Endothelial cell of umbilical vein (primary cell): ENCODE results near the gene ACTR8. TPM values are rescaled to one million over a fixed set of nuclear protein-coding genes. Genes with fewer than 3 reads are reported as not detected.

ENCODE experiments used
- BruUV-seq: library from RNA; stranded (reverse); fragments of 400-500 nt; replicated peaks from 2 replicates; lab custom pipeline; 2021; lab: Mats Ljungman, UMichigan
- CTCF ChIA-PET: fragments of 300-600, 350-600 bp; sonication (Branson Sonifier 250); formaldehyde crosslinking; loops from one replicate; lab custom pipeline; 2021; ENCODE audit warnings: antibody characterized with exemption, inconsistent platforms; lab: Charles Lee
- POLR2A ChIA-PET: fragments of 300-600, 350-600 bp; sonication (Branson Sonifier 250); formaldehyde crosslinking; loops from one replicate; lab custom pipeline; 2021; ENCODE audit warnings: antibody characterized with exemption, inconsistent platforms; lab: Charles Lee
- DNase-seq: peaks from one replicate; pipeline ENCODE4 v3.0.0-alpha.2; 2011; ENCODE audit warnings: low read depth, low spot score
- FAIRE-seq: peaks from 2 replicates; lab custom pipeline; 2011; peaks lifted over from hg19 to GRCh38; lab: Jason Lieb, UNC
- H2AFZ ChIP-seq: 2 replicates; pipeline ENCODE4 v1.6.0; 2012; ENCODE audit warnings: low read depth, low read length, control low read depth, inconsistent platforms
- H3K27ac ChIP-seq: 2 replicates; pipeline ENCODE4 v1.5.1; 2011; ENCODE audit warnings: low read depth, mild to moderate bottlenecking, control low read depth, low read length, moderate library complexity; ENCODE audit not compliant: insufficient read depth
- H3K27me3 ChIP-seq, 2 experiments: 2 replicates each; pipeline versions ENCODE4 v1.6.0 to v1.6.1; 2011; ENCODE audit warnings: low read length in 2 of 2, mixed read lengths in 1 of 2; ENCODE audit not compliant: control insufficient read depth in 2 of 2, insufficient read depth in 2 of 2
- H3K36me3 ChIP-seq, 2 experiments: 2 replicates in 1 of 2; 3 replicates in 1 of 2; pipeline ENCODE4 v1.5.1; 2011; ENCODE audit warnings: low read length in 2 of 2, mild to moderate bottlenecking in 1 of 2, moderate library complexity in 1 of 2; ENCODE audit not compliant: control insufficient read depth in 2 of 2, insufficient read depth in 2 of 2; ENCODE audit errors: extremely low read depth in 1 of 2
- H3K4me1 ChIP-seq: 3 replicates; pipeline ENCODE4 v1.5.1; 2011; ENCODE audit warnings: mild to moderate bottlenecking, low read length; ENCODE audit not compliant: control insufficient read depth, insufficient read depth; ENCODE audit errors: extremely low read depth
- H3K4me2 ChIP-seq: 2 replicates; pipeline ENCODE4 v1.6.1; 2011; ENCODE audit warnings: low read length, control low read depth, mixed read lengths; ENCODE audit not compliant: insufficient read depth
- H3K4me3 ChIP-seq, 3 experiments: fragments of 200-600 bp in 1 of 3; sonication (generic), shearing (Covaris generic) in 1 of 3; replicated peaks in 1 of 3; 2 replicates each; pipeline ENCODE4 v1.5.1; 2011 to 2016; ENCODE audit warnings: control low read depth in 3 of 3, low read length in 3 of 3, mild to moderate bottlenecking in 2 of 3, inconsistent platforms in 1 of 3, low read depth in 1 of 3, moderate library complexity in 1 of 3; ENCODE audit not compliant: insufficient read depth in 1 of 3
- H3K79me2 ChIP-seq: 2 replicates; pipeline ENCODE4 v1.6.0; 2012; ENCODE audit warnings: low read length, inconsistent platforms; ENCODE audit not compliant: control insufficient read depth, insufficient read depth
- H3K9ac ChIP-seq: replicated peaks from 2 replicates; pipeline ENCODE3; 2011; ENCODE audit warnings: low read length, control low read depth; ENCODE audit not compliant: insufficient read depth; ENCODE audit errors: extremely low read depth
- H3K9me1 ChIP-seq: replicated peaks from 3 replicates; pipeline ENCODE4 v1.6.0; 2011; ENCODE audit warnings: mild to moderate bottlenecking, low read length; ENCODE audit not compliant: control insufficient read depth, insufficient read depth; ENCODE audit errors: extremely low read depth
- H3K9me3 ChIP-seq: replicated peaks from 2 replicates; pipeline ENCODE4 v1.5.1; 2012; ENCODE audit warnings: low read length, inconsistent platforms; ENCODE audit not compliant: control insufficient read depth, insufficient read depth
- H4K20me1 ChIP-seq: replicated peaks from 2 replicates; pipeline ENCODE3; 2011; ENCODE audit warnings: mild to moderate bottlenecking, low read length; ENCODE audit not compliant: control insufficient read depth, insufficient read depth; ENCODE audit errors: extremely low read depth
- EZH2 ChIP-seq: IDR thresholded peaks from 2 replicates; pipeline ENCODE4 v1.6.1; 2012; ENCODE audit warnings: borderline replicate concordance, low read depth, mild to moderate bottlenecking, moderate library complexity, low read length, inconsistent platforms; ENCODE audit not compliant: severe bottlenecking
- FOS ChIP-seq: IDR thresholded peaks from 2 replicates; pipeline ENCODE4 v1.6.1; 2011; ENCODE audit warnings: mild to moderate bottlenecking, low read length, moderate library complexity, borderline replicate concordance; ENCODE audit not compliant: insufficient read depth
- GATA2 ChIP-seq: IDR thresholded peaks from 2 replicates; pipeline ENCODE4 v1.7.0; 2011; ENCODE audit warnings: low read depth, mild to moderate bottlenecking, moderate library complexity, mixed read lengths, low read length; ENCODE audit not compliant: insufficient read length, insufficient read depth
- JUN ChIP-seq: IDR thresholded peaks from 2 replicates; pipeline ENCODE4 v1.6.1; 2011; ENCODE audit warnings: borderline replicate concordance, low read depth; ENCODE audit not compliant: insufficient read length, insufficient read depth
- MAX ChIP-seq: IDR thresholded peaks from 2 replicates; pipeline ENCODE4 v1.6.1; 2011; ENCODE audit not compliant: insufficient read depth, insufficient read length
- MYC ChIP-seq: IDR thresholded peaks from one replicate; pipeline ENCODE4 v1.6.1; 2011; ENCODE audit warnings: mild to moderate bottlenecking, low read depth, low read length
- POLR2A ChIP-seq: IDR thresholded peaks from 2 replicates; pipeline ENCODE4 v1.6.1; 2012; ENCODE audit warnings: low read depth, mild to moderate bottlenecking, control low read depth, low read length
- POLR2AphosphoS5 ChIP-seq: IDR thresholded peaks from 2 replicates; pipeline ENCODE4 v1.6.1; 2012; ENCODE audit warnings: low read depth, mild to moderate bottlenecking, control low read depth, low read length, moderate library complexity; ENCODE audit not compliant: insufficient read depth
- dilution Hi-C: fragments of 300-500 bp; cut with MboI; formaldehyde crosslinking; loops from one replicate; pipeline ENCODE4 v1.15.0; 2019; ENCODE audit warnings: low sequenced_read_pairs; ENCODE audit not compliant: extremely low pct_ligation_motif_present
- intact Hi-C: fragments of 100-400 bp; cut with micrococcal nuclease; formaldehyde crosslinking; loops from one replicate; pipeline ENCODE4 v1.10.0; 2022
- polyA plus RNA-seq, 4 experiments: library from polyadenylated mRNA; depleted of rRNA in 3 of 4; stranded (reverse) in 3 of 4; unstranded in 1 of 4; fragments of >200 nt; gene quantifications; 2 replicates each; pipeline versions ENCODE4 v1.2.1 to v1.2.3, GENCODE V29; 2011 to 2012; ENCODE audit warnings: missing spikeins in 1 of 4
- total RNA-seq: library from RNA; stranded (reverse); gene quantifications from 2 replicates; pipeline ENCODE4 v1.2.3, GENCODE V29; 2021
- TF ChIP-seq, protein P1 (sequence below), 2 donors: IDR thresholded peaks; 1 replicate in 1 of 2; 2 replicates in 1 of 2; pipeline ENCODE4 v1.5.1; 2011; ENCODE audit warnings: low read length in 2 of 2, mild to moderate bottlenecking in 2 of 2, moderate library complexity in 2 of 2, control low read depth in 1 of 2, inconsistent platforms in 1 of 2, low read depth in 1 of 2; ENCODE audit not compliant: insufficient read depth in 1 of 2; ENCODE audit errors: extremely low read depth in 1 of 2

ACTR8 gene
- total and polyA plus RNA-seq, 2 donors (not counting 3 experiments of a cell fraction or from before 2014, with no cell fraction given): 14.4 to 42.0 TPM

- POLR2A ChIA-PET: no interaction called here
- no peak overlapping the region for H3K4me2 ChIP-seq
- no peak overlapping the region for H3K4me3 ChIP-seq
- H3K9ac ChIP-seq: no peak overlapping the region
- H3K36me3 ChIP-seq: no peaks in the 10 kb centered on the region
- CTCF ChIA-PET: interaction anchor here (1.0 kb wide), 1 partner anchor 23 kb away, joined by 3 read pairs; no protein-coding TSS in a partner anchor
- peaks cover 30 to 32% of the 10 kb centered on the region in 2 experiments for H3K27me3 ChIP-seq
- no peaks in the 10 kb centered on the region for H3K4me1 ChIP-seq
- no peaks in the 10 kb centered on the region for H3K79me2 ChIP-seq
- no peak overlapping the region for H2AFZ ChIP-seq
- DNase-seq (no peak), FAIRE-seq (no peak)
- no TSS peak for BruUV-seq
- H3K27ac ChIP-seq: no peak overlapping the region
- intact Hi-C loops (no loop called here), dilution Hi-C loops (no loop called here)
- TF ChIP-seq EZH2 (no peak), JUN (no peak), POLR2AphosphoS5 (no peak), GATA2 (no peak), POLR2A (no peak), MAX (no peak), MYC (no peak), FOS (no peak)
- TF ChIP-seq, protein P1, sequence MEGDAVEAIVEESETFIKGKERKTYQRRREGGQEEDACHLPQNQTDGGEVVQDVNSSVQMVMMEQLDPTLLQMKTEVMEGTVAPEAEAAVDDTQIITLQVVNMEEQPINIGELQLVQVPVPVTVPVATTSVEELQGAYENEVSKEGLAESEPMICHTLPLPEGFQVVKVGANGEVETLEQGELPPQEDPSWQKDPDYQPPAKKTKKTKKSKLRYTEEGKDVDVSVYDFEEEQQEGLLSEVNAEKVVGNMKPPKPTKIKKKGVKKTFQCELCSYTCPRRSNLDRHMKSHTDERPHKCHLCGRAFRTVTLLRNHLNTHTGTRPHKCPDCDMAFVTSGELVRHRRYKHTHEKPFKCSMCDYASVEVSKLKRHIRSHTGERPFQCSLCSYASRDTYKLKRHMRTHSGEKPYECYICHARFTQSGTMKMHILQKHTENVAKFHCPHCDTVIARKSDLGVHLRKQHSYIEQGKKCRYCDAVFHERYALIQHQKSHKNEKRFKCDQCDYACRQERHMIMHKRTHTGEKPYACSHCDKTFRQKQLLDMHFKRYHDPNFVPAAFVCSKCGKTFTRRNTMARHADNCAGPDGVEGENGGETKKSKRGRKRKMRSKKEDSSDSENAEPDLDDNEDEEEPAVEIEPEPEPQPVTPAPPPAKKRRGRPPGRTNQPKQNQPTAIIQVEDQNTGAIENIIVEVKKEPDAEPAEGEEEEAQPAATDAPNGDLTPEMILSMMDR (IDR thresholded peaks at IDR 0.05; ENCODE audit: extremely low read depth in 1 of 2, insufficient read depth in 1 of 2, low read depth in 1 of 2, low read length in 2 of 2): no peak
- H4K20me1 ChIP-seq: no peaks in the 10 kb centered on the region
- no peaks in the 10 kb centered on the region for H3K9me1 ChIP-seq
- no peaks in the 10 kb centered on the region for H3K9me3 ChIP-seq
These were observed 37.5 kb downstream of the ACTR8 start for GRCh38 chr3:53844262-53845102.
